WERI-Rb-1 (cell line): ENCODE measurements around the gene SLC22A3.

ENCODE experiments used
- DNase-seq: peaks from one replicate; pipeline ENCODE4 v3.0.0-alpha.2; 2020
- H3K27ac ChIP-seq: fragments of 250-450 bp; sonication (Bioruptor Pico); 2 replicates; pipeline ENCODE4 v1.5.1; 2020; ENCODE audit warnings: mild to moderate bottlenecking, moderate library complexity
- H3K27me3 ChIP-seq: fragments of 250-450 bp; sonication (Bioruptor Pico); 2 replicates; pipeline ENCODE4 v1.5.1; 2021; ENCODE audit warnings: mild to moderate bottlenecking, low read depth, moderate library complexity; ENCODE audit not compliant: insufficient read depth, severe bottlenecking
- H3K36me3 ChIP-seq: fragments of 250-450 bp; sonication (Bioruptor Pico); 2 replicates; pipeline ENCODE4 v1.5.1; 2020; ENCODE audit warnings: mild to moderate bottlenecking, moderate library complexity
- H3K4me3 ChIP-seq: 2 replicates; pipeline ENCODE4 v1.5.1; 2011; ENCODE audit warnings: low read depth, mild to moderate bottlenecking, control low read depth, low read length
- H3K9me3 ChIP-seq: fragments of 250-450 bp; sonication (Bioruptor Pico); 2 replicates; pipeline ENCODE4 v1.5.1; 2021; ENCODE audit warnings: mild to moderate bottlenecking, moderate library complexity; ENCODE audit not compliant: severe bottlenecking
- TF ChIP-seq, protein P1 (sequence below): IDR thresholded peaks from 2 replicates; pipeline ENCODE4 v1.5.1; 2011; ENCODE audit warnings: low read depth, mild to moderate bottlenecking, control low read depth, inconsistent platforms, low read length

SLC22A3 gene

DNA sequence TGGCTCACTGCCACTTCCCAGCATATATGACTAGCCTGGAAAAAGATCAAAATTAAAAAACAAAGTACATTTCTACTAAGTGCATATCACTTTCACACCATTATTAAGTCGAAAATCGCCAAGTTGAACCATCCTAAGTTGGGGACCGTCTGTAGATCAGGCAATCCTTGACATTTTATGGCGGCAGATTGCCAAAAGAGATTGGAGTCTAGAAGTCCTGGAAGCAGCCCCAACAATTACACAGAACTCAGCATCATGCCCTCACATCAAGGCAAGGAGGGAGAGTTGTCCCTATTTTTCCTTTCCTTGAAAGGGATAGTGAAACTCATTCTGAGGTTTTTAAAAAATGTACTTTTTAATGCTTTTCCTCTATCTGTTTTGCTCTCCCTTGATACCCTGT, 30.7 kb downstream of the SLC22A3 start:
- no peaks in the 10 kb centered on the region for H3K9me3 ChIP-seq
- no peak for DNase-seq
- no peaks in the 10 kb centered on the region for H3K36me3 ChIP-seq
- no peak overlapping the region for H3K4me3 ChIP-seq
- no peak overlapping the region for H3K27ac ChIP-seq
- TF ChIP-seq, protein P1, sequence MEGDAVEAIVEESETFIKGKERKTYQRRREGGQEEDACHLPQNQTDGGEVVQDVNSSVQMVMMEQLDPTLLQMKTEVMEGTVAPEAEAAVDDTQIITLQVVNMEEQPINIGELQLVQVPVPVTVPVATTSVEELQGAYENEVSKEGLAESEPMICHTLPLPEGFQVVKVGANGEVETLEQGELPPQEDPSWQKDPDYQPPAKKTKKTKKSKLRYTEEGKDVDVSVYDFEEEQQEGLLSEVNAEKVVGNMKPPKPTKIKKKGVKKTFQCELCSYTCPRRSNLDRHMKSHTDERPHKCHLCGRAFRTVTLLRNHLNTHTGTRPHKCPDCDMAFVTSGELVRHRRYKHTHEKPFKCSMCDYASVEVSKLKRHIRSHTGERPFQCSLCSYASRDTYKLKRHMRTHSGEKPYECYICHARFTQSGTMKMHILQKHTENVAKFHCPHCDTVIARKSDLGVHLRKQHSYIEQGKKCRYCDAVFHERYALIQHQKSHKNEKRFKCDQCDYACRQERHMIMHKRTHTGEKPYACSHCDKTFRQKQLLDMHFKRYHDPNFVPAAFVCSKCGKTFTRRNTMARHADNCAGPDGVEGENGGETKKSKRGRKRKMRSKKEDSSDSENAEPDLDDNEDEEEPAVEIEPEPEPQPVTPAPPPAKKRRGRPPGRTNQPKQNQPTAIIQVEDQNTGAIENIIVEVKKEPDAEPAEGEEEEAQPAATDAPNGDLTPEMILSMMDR = no peak
- H3K27me3 ChIP-seq = peaks cover 38% of the 10 kb centered on the region

DNA sequence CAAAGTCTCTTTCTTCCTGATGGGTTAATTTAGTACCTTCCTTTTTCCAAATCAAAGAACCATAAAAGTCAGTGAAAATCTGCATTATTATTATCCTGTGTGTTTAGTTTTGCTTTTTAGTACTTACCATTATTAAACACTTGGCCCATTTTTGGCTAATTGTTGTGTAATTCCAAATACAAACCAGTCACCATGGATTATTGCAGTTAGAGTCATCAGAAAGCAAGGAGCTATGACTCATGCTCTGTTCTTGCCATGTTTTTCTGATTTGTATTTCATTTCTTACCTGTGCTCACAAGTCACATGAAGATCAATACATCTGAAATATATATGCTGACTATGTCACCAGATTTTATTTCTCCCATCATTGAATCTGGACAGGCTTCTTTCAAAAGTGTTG, 31.3 kb downstream of the SLC22A3 start:
- H3K27ac ChIP-seq = no peak overlapping the region
- TF ChIP-seq, protein P1 = no peak
- H3K27me3 ChIP-seq = peaks cover 43% of the 10 kb centered on the region
- no peak for DNase-seq
- no peak overlapping the region for H3K4me3 ChIP-seq
- no peaks in the 10 kb centered on the region for H3K36me3 ChIP-seq
- H3K9me3 ChIP-seq = no peaks in the 10 kb centered on the region

DNA sequence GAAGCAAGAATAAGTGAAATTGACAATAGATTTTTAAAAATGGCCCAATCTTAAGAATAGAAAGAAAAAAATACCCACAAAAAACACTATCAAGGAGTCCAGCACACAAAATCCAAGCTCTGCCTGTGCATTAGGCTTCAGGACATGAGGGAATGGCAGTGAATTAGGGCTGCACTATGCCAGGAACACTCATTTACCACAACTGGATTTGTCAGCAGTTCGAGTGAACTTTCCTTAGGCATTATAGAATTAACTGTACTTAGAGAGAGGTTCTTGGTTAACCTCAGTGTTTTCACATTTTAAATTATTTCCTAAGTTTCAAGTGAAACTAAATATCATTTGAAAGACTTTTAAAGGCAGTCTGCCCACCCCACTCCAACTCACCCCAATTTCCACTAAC, 34.8 kb downstream of the SLC22A3 start:
- no peak overlapping the region for H3K4me3 ChIP-seq
- no peaks in the 10 kb centered on the region for H3K9me3 ChIP-seq
- no peak overlapping the region for H3K27ac ChIP-seq
- DNase-seq = no peak
- peaks cover 70% of the 10 kb centered on the region for H3K27me3 ChIP-seq
- no peaks in the 10 kb centered on the region for H3K36me3 ChIP-seq
- TF ChIP-seq, protein P1 = no peak

DNA sequence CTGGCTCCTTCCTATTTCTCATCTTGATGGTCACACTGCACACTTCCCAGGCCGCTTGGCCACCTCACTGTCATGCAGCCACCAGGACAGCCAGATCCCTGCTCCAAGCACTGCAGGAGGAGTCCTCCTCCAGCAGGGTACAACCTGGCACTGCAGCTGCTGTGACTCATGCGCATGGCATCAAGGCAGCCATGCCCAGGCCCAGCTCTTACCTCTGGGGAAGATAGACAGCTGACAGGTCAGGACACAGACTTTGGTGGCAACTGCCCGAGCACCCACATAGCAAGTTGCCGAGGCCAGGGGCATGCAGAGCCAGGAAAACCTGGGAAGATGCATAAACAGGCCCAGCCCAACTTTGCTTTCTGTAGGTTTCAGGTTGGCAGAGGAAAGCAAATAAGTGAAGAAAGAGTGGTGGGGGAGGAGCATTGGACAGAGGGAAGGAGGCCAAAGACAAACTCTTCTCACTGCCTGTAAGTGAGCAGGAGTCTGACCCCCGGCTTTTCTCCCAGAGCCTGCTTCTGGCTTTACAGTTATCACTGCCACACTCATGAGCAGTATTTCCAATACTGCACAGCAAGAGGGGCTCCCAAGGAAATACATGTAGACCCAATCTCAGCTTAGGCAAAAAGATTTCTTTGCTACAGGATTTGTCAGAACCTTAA, 38.8 kb downstream of the SLC22A3 start:
- no peak overlapping the region for H3K4me3 ChIP-seq
- H3K9me3 ChIP-seq = no peaks in the 10 kb centered on the region
- peaks cover 83% of the 10 kb centered on the region for H3K27me3 ChIP-seq
- TF ChIP-seq, protein P1 = no peak
- no peak overlapping the region for H3K27ac ChIP-seq
- no peaks in the 10 kb centered on the region for H3K36me3 ChIP-seq
- DNase-seq = no peak

GRCh38 chr6:160387916-160388643, 39.9 kb downstream of the SLC22A3 start:
- no peak overlapping the region for H3K27ac ChIP-seq
- no peak overlapping the region for H3K4me3 ChIP-seq
- TF ChIP-seq, protein P1 = no peak
- H3K27me3 ChIP-seq = peaks cover 76% of the 10 kb centered on the region
- DNase-seq = no peak
- H3K36me3 ChIP-seq = no peaks in the 10 kb centered on the region
- no peaks in the 10 kb centered on the region for H3K9me3 ChIP-seq

DNA sequence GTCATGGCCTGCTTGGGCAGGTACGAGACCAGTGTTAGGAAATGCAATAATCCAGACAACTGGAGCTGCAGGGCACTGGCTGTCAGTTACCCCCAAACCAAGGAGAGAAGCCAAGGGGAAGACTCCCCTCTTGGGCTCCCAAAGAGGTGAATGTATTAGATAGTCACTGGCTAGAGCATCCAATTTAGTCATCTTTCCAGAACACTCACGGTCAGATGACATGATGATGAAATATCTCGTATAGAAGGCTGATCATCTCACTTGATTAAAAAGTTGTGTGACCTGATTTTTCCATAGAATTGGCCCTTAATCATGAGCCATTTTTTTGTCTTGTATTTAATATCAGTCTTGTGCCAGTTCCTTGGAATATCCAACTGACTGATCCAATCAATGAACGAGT, 40.7 kb downstream of the SLC22A3 start:
- H3K9me3 ChIP-seq = no peaks in the 10 kb centered on the region

More for the DNA sequence above, 40.7 kb downstream of the SLC22A3 start:
- no peak for DNase-seq
- no peak overlapping the region for H3K27ac ChIP-seq
- H3K27me3 ChIP-seq = peaks cover 73% of the 10 kb centered on the region
- H3K36me3 ChIP-seq = no peaks in the 10 kb centered on the region
- TF ChIP-seq, protein P1 = no peak
- H3K4me3 ChIP-seq = no peak overlapping the region
